Endothelial cell of umbilical vein (primary cell): ENCODE data around the gene SPTSSA.

Source experiments
- CTCF ChIP-seq, 2 donors: IDR thresholded peaks; 1 replicate in 1 of 2; 2 replicates in 1 of 2; pipeline ENCODE4 v1.5.1; 2011; ENCODE audit warnings: low read length in 2 of 2, mild to moderate bottlenecking in 2 of 2, moderate library complexity in 2 of 2, control low read depth in 1 of 2, inconsistent platforms in 1 of 2, low read depth in 1 of 2; ENCODE audit not compliant: insufficient read depth in 1 of 2; ENCODE audit errors: extremely low read depth in 1 of 2
- EZH2 ChIP-seq: IDR thresholded peaks from 2 replicates; pipeline ENCODE4 v1.6.1; 2012; ENCODE audit warnings: borderline replicate concordance, low read depth, mild to moderate bottlenecking, moderate library complexity, low read length, inconsistent platforms; ENCODE audit not compliant: severe bottlenecking
- JUN ChIP-seq: IDR thresholded peaks from 2 replicates; pipeline ENCODE4 v1.6.1; 2011; ENCODE audit warnings: borderline replicate concordance, low read depth; ENCODE audit not compliant: insufficient read length, insufficient read depth
- POLR2A ChIP-seq: IDR thresholded peaks from 2 replicates; pipeline ENCODE4 v1.6.1; 2012; ENCODE audit warnings: low read depth, mild to moderate bottlenecking, control low read depth, low read length

- no peak for TF ChIP-seq POLR2A
- no peak for TF ChIP-seq CTCF (IDR thresholded peaks at IDR 0.05; ENCODE audit: extremely low read depth in 1 of 2, insufficient read depth in 1 of 2, low read depth in 1 of 2, low read length in 2 of 2)
- TF ChIP-seq EZH2 = no peak
- TF ChIP-seq JUN = no peak
Observed at GRCh38 chr14:34502545-34503225, 40.6 kb upstream of the SPTSSA start.
